OCI-LY3 (cell line): ENCODE results near the gene PIGS.

ENCODE experiments used
- CTCF ChIP-seq: fragments of 200-600, 300-600 bp; sonication (generic); IDR thresholded peaks from 2 replicates; pipeline ENCODE4 v1.5.1; 2014; ENCODE audit warnings: antibody characterized with exemption, low read length, low read depth
- EZH2phosphoT487 ChIP-seq: fragments of 200-600 bp; shearing (Covaris generic); IDR thresholded peaks from 2 replicates; pipeline ENCODE4 v1.6.1; 2018; ENCODE audit warnings: antibody characterized with exemption, mixed run types, low read depth

GRCh38 chr17:28598389-28598788 lies 27.1 kb upstream of the PIGS start:
- TF ChIP-seq CTCF = no peak
- TF ChIP-seq EZH2phosphoT487 = no peak
